IPS DF 4.7 (cell line): Measurements from ENCODE around the gene CAMKMT.

ENCODE experiments used
- DNase-seq: peaks from one replicate; pipeline ENCODE4 v3.0.0-alpha.2; 2013; ENCODE audit warnings: low spot score; ENCODE audit errors: extremely low read depth

CAMKMT gene

GRCh38 chr2:44684559-44684958 lies 322.8 kb downstream of the CAMKMT start:
- no peak for DNase-seq

- no peak for DNase-seq
These were observed 324.8 kb downstream of the CAMKMT start for GRCh38 chr2:44686561-44686960.

- DNase-seq = no peak
These were observed 326.1 kb downstream of the CAMKMT start for GRCh38 chr2:44687686-44688455.

GRCh38 chr2:44688456-44689124 lies 326.8 kb downstream of the CAMKMT start:
- no peak for DNase-seq

GRCh38 chr2:44689516-44689915 lies 327.8 kb downstream of the CAMKMT start:
- DNase-seq = no peak

- DNase-seq = no peak
These were observed 329.5 kb downstream of the CAMKMT start for GRCh38 chr2:44691174-44691785.

GRCh38 chr2:44692821-44693220 lies 331.1 kb downstream of the CAMKMT start:
- no peak for DNase-seq

- no peak for DNase-seq
These were observed 339.1 kb downstream of the CAMKMT start for GRCh38 chr2:44700824-44701223.

- DNase-seq = no peak
These were observed 343.6 kb downstream of the CAMKMT start for GRCh38 chr2:44705356-44705755.

- no peak for DNase-seq
These were observed 344.2 kb downstream of the CAMKMT start for GRCh38 chr2:44705876-44706480.

- DNase-seq = no peak
These were observed 345.2 kb downstream of the CAMKMT start for GRCh38 chr2:44706681-44707553.

GRCh38 chr2:44707945-44708660 lies 346.4 kb downstream of the CAMKMT start:
- DNase-seq = no peak

GRCh38 chr2:44708661-44709000 lies 346.9 kb downstream of the CAMKMT start:
- no peak for DNase-seq

- DNase-seq = no peak
These were observed 351.4 kb downstream of the CAMKMT start for GRCh38 chr2:44713170-44713569.

- peak; percentile 51 for DNase-seq
These were observed 353.9 kb downstream of the CAMKMT start for GRCh38 chr2:44715671-44716081.

GRCh38 chr2:44716131-44716530 lies 354.4 kb downstream of the CAMKMT start:
- DNase-seq = no peak

GRCh38 chr2:44718431-44718830 lies 356.7 kb downstream of the CAMKMT start:
- no peak for DNase-seq

- DNase-seq = no peak
These were observed 357.8 kb downstream of the CAMKMT start for GRCh38 chr2:44719562-44719961.

- no peak for DNase-seq
These were observed 360.4 kb downstream of the CAMKMT start for GRCh38 chr2:44722026-44722625.

GRCh38 chr2:44723921-44724320 lies 362.2 kb downstream of the CAMKMT start:
- no peak for DNase-seq
